GM21390 (cell line): ENCODE data around the gene BMPR1A.

ENCODE experiments used
- ATAC-seq: cut with Tn5 transposase; IDR thresholded peaks from one replicate; pipeline ENCODE4 v1.9.1; 2021; ENCODE audit not compliant: unreplicated experiment

Gene BMPR1A

DNA sequence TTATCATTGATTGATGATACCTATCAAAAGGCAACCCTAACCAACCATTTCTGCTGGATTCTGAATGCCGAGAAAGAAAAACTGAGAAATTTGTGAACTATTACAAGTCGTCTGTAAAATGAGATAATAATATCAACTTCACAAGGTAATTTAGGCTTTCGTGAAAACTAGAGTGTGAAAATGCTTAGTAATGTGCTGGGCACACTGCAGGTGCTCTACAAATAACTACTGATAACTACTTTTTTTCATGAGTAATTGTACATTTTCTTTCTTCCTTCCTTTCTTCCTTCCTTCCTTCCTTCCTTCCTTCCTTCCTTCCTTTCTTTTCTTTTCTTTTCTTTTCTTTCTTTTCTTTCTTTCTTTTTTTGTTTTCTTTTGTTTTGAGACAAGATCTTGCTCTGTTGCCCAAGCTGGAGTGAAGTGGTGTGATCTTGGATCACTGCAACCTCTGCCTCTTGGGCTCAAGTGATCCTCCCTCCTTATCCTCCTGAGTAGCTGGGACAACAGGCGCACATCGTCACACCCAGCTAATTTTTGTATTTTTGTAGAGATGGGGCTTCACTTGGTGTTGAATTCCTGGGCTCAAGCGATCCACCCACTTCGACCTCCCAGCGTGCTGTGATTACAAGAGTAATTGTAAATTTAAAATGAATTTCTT, 42.9 kb downstream of the BMPR1A start:
- no peak for ATAC-seq

DNA sequence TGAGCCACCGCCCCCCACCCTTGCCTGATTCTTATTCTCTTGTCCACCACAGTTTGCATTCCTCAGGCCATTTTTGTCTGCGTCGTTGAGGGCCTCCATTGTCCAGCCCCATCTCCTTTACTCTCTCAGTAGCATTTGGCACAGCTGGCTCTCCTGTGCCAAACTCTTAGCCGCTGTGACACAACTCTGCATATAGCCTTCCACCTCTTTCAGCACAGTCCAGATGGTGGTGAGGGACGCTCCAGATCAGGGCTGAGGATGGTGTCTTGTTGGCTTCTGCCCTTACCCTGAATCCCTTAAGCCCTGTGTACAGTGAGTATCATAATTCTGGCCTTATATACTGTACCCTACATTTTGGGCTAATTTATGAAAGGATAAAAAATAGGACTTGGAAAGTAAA, 45.6 kb downstream of the BMPR1A start:
- no peak for ATAC-seq

DNA sequence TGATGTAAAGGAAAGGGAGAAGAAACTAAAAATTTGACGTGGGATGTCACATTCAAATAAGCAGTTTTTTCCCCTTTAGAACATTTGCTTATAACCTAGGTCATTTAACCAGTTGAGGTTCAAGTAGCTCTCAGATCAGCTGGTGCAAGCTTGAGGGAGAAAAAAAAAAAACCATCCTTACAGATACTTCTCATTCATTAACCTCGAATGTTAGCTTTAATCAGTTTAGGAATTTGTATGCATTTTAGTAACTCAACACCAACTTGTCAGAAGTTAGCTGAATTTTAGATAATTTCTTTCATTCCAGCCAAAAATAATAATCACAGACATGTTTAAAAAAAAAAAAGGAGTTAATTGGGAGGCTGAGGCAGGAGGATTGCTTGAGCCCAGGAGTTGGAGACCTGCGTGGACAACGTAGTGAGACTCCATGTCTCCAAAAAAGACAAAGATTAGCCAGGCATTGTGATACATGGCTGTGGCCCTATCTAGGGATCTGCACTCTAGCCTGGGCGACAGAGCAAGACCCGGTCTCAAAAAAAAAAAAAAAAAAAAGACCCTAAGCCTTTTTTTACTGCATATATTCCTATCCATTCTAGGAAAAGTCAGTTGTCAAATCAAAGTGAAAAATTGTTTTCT, 46.2 kb downstream of the BMPR1A start:
- ATAC-seq: no peak

DNA sequence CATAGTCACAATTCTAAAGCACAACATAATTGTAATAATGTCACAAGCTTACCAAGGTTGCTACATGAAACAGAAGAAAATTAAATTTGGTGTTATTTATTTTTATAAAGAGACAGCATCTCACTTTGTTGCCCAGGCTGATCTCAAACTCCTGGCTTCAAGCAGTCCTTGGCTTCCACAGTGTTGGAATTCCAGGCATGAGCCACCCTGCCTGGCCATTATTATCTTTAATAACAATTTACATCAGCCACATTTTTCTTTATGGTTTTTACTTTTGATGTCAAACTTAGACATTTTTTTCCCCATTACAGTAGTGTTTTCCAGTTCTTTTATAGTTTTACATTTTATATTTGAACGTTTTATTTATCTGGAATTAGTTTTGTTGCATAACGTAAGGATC, 46.7 kb downstream of the BMPR1A start:
- no peak for ATAC-seq

DNA sequence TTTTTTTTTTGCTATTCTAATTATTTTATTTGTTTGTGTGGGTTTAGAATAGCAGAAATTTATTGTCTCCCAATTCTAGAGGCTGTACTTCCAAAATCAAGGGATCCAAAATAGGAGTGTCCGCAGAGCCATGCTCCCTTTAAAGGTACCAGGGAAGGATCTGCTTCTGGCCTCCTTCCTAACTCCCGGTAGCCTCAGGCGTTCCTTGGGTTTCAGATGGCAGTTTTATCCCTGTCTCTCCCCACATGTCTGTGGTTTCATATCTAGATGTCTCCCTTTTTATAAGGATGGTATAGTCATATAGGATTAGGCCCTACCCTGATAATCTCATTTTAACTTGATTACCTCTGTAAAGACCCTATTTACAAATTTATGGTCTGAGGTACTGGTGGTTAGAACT, 48.4 kb downstream of the BMPR1A start:
- ATAC-seq: no peak

DNA sequence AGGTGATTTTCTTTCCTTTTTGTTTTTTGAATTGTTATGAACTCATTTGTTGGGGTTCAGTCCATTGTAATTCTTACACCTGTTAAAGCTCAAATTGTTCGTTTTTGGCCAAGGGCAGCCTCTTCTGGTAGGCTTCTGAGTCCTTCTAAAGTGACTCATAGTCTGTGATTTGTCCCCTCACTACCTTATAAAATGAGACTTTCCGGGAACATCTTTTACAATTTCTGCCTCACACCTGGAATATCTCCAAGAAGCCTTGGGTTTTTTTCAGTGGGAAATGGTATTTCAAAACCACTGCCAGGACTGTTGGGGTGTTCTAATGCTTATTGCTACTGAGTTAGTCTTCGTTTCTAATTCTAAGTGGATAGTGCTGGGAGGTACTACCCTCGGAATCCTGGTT, 56.7 kb downstream of the BMPR1A start:
- no peak for ATAC-seq

DNA sequence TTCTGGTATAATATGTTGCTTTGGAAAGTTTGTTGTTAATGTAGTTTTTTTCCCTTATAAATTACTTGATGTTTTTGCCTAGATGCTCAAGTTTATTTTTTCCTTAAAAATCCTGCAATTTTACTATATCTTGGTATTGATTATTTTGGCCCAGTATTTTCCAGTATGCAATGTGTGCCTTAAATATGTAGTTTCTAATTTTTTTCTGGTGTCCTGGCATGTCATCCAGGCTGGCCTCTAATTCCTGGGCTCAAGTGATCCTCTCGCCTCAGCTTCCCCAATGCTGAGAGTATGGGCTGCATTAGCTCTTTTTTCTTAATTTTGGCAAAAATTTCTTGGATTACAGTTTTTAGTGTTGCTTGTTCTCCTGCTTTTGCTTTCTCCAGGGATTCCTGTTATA, 57.6 kb downstream of the BMPR1A start:
- no peak for ATAC-seq

DNA sequence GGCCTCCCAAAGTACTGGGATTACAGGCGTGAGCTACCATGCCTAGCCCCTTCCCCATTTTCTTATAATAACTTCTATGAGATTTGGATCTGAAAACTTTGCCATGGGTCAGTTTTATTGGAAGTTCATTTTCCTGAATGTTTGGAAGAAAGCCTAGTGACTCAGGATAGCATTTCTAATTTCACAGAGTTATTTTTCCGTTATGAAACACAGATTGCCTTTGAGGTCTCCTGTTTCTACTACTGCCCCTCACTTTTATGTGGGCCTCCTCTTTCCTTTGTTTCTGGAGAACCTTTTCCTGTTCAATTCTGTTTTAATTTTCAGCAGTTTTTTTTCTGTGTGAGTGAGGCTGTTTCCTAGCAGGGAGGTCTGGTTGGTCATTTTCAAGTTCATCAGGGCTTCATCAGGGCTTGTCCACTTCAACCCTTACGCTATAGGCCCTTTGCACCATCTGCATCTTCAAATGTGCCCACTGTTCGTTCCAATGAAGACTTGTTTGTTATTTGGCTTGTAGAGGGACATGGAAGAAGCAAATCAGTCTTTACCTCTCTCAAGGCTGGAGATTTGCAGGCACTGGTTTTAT, 58.7 kb downstream of the BMPR1A start:
- no peak for ATAC-seq

DNA sequence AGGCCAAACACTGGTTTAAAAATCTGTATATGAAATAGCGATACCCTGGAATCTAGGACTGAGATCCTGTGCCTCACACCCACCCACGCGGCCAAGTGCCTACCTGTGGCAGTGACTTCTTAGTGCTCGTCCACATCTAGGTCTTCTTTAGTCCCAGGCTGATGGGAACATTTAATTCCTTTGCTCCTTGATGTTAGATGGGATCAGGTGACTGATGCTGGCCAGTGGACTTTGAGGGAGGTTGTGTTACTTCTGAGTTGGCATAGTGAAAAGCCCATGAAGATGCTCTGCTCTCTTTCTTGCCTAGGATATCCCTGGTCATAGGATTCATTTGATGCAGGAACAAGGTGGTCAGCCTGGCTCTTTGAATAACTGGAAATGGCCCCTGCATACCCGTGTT, 59.2 kb downstream of the BMPR1A start:
- no peak for ATAC-seq

DNA sequence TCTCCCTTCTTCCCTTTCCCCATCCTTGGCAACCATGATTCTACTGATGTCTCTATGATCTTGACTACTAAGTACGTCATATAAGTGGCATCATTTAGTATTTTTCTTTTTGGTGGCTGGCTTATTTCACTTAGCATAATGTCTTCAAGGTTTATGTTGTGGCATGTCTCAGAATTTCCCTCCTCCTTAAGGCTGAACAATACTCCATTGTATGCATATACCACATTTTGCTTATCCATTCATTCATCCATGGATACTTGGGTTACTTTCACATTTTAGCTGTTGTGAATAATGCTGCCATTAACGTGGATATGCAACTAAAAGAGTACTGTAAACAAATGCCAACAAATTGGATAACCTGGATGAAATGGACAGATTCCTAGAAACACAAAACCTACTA, 60.8 kb downstream of the BMPR1A start:
- ATAC-seq: no peak

DNA sequence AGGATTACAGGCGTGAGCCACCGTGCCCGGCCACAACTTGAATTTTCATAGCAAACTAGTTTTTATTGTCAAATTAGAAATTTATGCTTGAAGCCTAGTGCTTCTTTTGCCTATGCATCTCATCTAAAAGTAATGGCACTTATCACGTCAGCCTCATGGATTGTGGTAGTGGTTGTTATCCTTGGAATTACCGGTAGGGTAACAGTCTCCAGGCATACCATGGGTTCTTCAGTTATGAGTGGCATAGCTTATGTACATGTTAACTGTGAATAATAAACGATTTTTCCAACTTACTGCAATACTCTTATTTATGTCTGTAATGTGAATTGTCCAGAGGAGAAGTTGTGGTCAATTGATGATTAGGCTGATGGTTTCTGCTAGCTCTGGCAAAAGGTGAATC, 63.1 kb downstream of the BMPR1A start:
- no peak for ATAC-seq

DNA sequence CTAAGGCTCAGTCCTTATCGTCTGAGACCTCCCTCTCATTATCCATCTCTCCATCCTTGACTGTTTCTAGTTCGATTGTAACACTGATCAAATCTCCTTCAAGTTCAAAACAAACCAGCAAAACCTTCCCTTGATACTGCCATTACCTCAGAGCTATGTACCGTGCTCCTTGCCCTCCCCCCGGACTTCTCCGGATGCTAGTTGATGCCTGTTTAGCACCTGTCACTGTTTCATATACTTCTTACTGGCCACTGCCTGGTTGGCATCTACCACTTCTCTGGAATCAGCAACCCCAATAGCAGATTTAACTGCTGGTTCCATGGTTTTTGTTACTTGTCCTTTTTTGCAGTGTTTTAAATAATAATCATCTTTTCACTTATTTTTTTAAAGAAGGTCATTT, 64.1 kb downstream of the BMPR1A start:
- no peak for ATAC-seq

DNA sequence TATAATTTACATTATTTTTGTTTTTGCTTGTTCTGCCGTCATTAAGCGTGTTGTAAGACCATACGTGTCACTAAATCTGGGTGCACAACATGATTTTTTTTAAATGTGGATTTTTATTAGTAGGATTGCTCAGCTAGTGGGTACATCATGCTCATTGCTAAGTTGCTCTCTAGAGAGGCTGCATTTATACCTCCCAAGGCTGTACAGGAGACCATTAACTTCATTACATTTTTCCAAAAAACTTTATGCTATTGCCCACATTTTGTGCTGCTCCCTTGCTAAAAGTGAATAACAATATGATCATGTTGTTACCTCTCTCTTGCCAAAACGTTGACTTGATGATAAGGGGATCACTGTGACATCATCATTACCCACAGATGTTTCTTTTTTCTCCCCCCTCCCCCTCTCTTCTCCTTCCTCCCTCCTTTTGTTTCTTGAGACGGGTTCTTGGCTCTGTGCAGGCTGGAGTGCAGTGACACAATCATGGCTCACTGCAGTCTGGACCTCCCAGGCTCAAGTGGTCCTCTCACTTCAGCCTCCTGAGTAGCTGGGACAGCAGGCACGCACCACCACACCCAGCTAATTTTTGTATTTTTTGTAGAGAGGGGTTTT, 65.1 kb downstream of the BMPR1A start:
- no peak for ATAC-seq

DNA sequence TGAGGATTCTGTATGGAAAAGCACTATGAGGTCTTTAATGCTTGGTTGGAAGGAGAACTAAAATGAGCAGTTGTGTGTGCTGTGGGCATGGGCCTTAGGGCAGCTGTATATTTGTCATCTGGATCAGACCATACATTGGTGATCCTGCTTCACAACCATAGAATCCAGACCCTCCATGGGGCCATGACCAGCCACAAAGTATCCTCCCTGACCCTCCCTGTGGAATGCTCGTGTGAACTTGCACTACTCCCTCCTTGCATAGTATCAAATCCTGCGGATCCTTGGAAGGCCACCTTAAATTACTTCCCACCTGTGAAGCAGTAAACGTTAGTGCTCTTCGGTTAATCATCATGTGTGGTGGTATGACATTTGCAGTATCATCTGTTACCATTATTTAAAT, 67.1 kb downstream of the BMPR1A start:
- ATAC-seq: no peak

DNA sequence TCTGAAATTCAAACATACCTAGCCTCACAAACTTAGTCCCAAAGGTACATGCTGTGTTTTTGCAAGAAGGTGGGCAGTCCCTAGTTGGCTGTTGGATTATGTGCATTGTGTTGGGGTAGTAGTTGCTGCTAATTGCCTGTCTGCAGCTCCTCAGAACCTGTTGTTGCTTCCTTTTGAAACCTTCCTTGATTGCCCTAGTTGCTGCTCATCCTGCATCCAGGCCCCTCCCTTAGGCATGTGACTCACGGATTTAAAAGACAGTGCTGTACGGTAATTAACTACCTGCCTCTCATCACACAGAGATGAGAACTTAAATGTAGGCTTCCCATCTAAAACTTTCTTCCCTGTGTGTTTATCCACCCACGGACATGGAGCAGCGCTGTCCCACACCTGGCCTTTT, 67.7 kb downstream of the BMPR1A start:
- ATAC-seq: no peak

DNA sequence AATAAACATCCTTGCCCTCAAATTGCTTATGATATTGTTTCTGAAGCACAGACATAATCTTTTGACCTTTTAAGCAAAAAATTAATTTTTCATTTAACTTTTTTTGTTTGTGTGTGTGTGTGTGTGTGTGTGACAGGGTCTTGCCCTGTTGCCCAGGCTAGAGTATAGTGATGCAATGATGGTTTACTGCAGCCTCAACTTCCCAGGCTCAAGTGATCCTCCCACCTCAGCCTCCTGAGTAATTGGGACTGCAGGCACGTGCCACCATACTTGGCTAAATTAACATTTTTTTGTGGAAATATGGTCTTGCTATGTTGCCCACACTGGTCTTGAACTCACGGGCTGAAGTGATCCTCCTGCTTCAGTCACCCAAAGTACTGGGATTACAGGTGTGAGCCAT, 68.9 kb downstream of the BMPR1A start:
- no peak for ATAC-seq

DNA sequence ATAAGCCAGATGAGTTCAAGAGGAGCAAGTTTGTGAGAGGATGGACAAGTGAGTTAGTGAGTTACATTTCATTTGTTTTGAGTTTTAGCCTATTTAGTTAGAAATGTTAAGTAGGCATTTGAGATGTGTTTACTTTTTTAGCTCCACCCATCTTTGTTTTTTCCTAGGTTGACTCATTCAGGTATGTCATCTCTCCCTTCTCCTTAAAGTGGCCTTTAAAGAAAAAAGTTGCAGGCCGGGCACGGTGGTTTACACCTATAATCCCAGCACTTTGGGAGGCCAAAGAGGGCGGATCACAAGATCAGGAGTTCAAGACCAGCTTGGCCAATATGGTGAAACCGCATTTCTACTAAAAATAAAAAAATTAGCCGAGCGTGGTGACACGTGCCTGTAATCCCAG, 71.2 kb downstream of the BMPR1A start:
- no peak for ATAC-seq

DNA sequence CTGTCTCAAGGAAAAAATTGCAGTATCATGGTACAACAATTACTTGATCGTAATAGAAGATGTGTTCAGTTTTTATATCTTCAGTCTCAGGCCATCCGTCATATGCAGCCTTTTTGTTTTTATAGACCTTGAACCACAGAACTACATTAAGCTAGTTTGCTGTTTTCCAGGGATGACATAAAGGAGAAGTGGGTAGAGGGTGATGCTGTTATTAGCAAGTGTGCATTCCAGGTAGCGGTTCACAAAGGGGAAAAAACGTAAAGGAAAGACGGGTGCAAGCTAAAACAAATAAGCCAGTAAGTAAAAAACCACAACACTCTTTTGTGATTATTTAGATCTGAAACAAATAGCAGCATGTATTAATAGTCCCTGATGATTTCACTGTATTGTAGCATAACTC, 71.7 kb downstream of the BMPR1A start:
- no peak for ATAC-seq

DNA sequence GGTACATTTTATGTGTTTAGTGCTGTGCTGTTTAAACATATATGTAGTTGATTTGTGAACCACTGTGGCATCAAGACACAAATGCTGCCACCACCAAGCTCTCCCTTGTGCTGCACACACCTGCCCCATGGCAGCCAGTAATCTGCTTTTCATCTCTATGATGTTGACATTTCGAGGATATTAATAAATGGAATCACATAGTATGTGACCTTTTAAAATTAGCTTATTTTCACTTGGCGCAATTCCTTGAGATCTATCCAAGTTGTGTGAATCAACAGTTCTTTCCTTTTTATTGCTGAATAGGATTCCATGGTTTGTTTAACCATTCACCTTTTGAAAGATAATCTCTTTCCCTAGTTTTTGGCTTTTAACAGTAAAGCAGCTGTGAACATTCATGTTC, 73.1 kb downstream of the BMPR1A start:
- ATAC-seq: no peak

DNA sequence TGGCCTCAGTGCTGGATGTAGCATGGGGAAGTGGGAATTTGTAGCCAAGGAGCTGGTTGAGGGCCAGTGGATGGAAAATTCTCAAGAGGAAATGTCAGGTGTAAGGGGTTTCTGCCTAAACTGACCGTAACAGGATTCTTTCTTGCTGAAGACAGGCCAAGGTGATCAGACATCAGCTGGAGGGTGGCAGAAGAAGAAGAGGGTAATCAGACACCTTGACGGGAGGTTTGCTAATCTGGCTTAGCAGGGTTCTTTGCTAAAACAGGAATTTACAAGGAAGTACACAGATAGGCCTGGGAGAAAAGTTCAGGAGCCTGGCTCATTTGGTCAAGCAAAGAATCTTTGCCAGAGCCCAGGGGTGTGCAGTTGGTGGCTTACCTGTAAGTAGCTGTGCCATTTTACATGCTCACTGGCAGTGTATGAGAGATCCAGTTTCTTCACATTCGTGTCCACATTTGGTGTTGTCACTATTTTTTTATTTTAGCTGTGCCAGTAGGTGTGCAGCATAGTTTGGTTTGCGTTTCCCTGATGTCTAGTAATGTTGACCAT, 73.7 kb downstream of the BMPR1A start:
- ATAC-seq: no peak

DNA sequence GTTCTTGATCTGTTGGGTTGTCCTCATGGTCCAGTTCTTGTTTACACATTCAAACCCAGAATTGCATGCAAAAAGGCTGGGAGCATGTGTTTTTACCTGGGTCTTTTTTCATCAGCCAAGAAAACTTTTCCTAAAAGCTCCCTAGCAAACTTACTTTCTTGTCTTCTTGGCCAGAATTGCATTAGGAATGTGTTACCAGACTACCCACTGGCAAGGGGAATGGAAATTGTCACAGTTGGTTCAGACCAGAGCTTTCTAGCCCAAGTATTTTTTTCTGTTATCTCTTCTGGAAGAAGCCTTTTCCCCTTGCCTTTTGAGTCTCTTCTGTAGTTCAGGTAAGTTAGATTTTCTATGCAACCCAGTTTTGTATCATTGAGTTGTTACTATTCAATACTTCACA, 77.5 kb downstream of the BMPR1A start:
- ATAC-seq: no peak

DNA sequence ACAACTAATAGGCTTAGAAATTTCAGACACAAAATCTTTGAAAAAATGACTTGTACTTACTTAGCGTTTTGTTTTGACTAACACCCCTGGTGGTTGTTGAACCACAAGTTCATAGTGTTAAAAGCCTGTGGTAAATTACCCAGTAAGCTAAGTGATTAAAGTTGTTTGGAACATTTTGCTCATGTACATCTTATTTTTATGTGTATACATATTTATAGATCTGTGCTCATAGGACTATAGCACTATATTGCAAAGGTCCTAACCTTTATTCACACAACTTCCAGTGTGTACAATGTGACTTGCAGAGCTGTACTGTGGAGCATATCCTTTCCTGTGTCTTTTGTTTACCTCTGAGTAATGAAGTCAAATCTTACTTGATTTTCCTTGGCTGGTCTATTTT, 79.6 kb downstream of the BMPR1A start:
- no peak for ATAC-seq
